SK-N-SH treated with all-trans-retinoic acid at 6 μM for 48 hours (cell line): ENCODE measurements around the gene EEF1AKMT4.

Experiments
- ATAC-seq: fragments of 200-7000 bp; cut with Tn5 transposase; 3 replicates; pipeline ENCODE4 v1.9.1; 2020; ENCODE audit warnings: mild to moderate bottlenecking, moderate library complexity
- ARNTL ChIP-seq: fragments of 450-650 bp; formaldehyde crosslinking; IDR thresholded peaks from 2 replicates; pipeline ENCODE4 v1.5.0; 2020; ENCODE audit warnings: low read depth, mild to moderate bottlenecking, moderate library complexity, borderline replicate concordance
- BACH2 ChIP-seq: fragments of 250-450 bp; sonication (Bioruptor Pico); IDR thresholded peaks from 2 replicates; pipeline ENCODE4 v1.9.0; 2021; ENCODE audit warnings: mild to moderate bottlenecking, borderline replicate concordance
- ESRRG ChIP-seq: fragments of 250-450 bp; sonication (Bioruptor Pico); IDR thresholded peaks from 2 replicates; pipeline ENCODE4 v1.6.1; 2021; ENCODE audit warnings: mild to moderate bottlenecking
- ISL1 ChIP-seq: fragments of 250-450 bp; sonication (Bioruptor Pico); IDR thresholded peaks from 2 replicates; pipeline ENCODE4 v2.1.2; 2022; ENCODE audit warnings: mild to moderate bottlenecking, moderate library complexity
- OSR1 ChIP-seq: fragments of 250-450 bp; sonication (Bioruptor Pico); IDR thresholded peaks from 2 replicates; pipeline ENCODE4 v1.8.0; 2022; ENCODE audit warnings: moderate library complexity, mild to moderate bottlenecking, inconsistent platforms
- PPARA ChIP-seq: fragments of 250-450 bp; sonication (Bioruptor Pico); IDR thresholded peaks from 2 replicates; pipeline ENCODE4 v1.5.0; 2020; ENCODE audit warnings: mild to moderate bottlenecking, borderline replicate concordance
- RARB ChIP-seq: fragments of 250-450 bp; sonication (Bioruptor Pico); IDR thresholded peaks from 2 replicates; pipeline ENCODE4 v1.8.0; 2021; ENCODE audit warnings: mild to moderate bottlenecking, moderate library complexity
- TCF4 ChIP-seq: fragments of 250-450 bp; sonication (Bioruptor Pico); IDR thresholded peaks from 2 replicates; pipeline ENCODE4 v1.8.0; 2021; ENCODE audit warnings: mild to moderate bottlenecking, moderate library complexity, borderline replicate concordance
- TOX ChIP-seq: fragments of 250-450 bp; sonication (Bioruptor Pico); IDR thresholded peaks from 2 replicates; pipeline ENCODE4 v1.8.0; 2021; ENCODE audit warnings: mild to moderate bottlenecking, moderate library complexity, borderline replicate concordance
- ZC3H10 ChIP-seq: fragments of 250-450 bp; sonication (Bioruptor Pico); IDR thresholded peaks from 2 replicates; pipeline ENCODE4 v1.5.1; 2021; ENCODE audit warnings: mild to moderate bottlenecking, moderate library complexity
- ZFP3 ChIP-seq: fragments of 250-450 bp; sonication (Bioruptor Pico); IDR thresholded peaks from 2 replicates; pipeline ENCODE4 v1.5.0; 2020; ENCODE audit warnings: mild to moderate bottlenecking, moderate library complexity
- ZFP30 ChIP-seq: fragments of 450-650 bp; formaldehyde crosslinking; IDR thresholded peaks from 2 replicates; pipeline ENCODE4 v1.5.0; 2022; ENCODE audit warnings: mild to moderate bottlenecking, moderate library complexity
- ZNF70 ChIP-seq: fragments of 450-650 bp; formaldehyde crosslinking; IDR thresholded peaks from 2 replicates; pipeline ENCODE4 v1.5.0; 2020; ENCODE audit warnings: mild to moderate bottlenecking, moderate library complexity
- ZNF8 ChIP-seq: fragments of 450-650 bp; formaldehyde crosslinking; IDR thresholded peaks from 2 replicates; pipeline ENCODE4 v1.5.0; 2020; ENCODE audit warnings: mild to moderate bottlenecking, moderate library complexity
- TF ChIP-seq, protein P1 (sequence below): fragments of 250-450 bp; sonication (Bioruptor Pico); IDR thresholded peaks from 2 replicates; pipeline ENCODE4 v1.8.0; 2021; ENCODE audit warnings: low read depth, mild to moderate bottlenecking, moderate library complexity, borderline replicate concordance
- TF ChIP-seq, protein P2 (sequence below): fragments of 250-450 bp; sonication (Bioruptor Pico); IDR thresholded peaks from 2 replicates; pipeline ENCODE4 v1.5.1; 2020; ENCODE audit warnings: low read depth, mild to moderate bottlenecking, moderate library complexity
- TF ChIP-seq, protein P3 (sequence below): fragments of 250-450 bp; sonication (Bioruptor Pico); IDR thresholded peaks from 2 replicates; pipeline ENCODE4 v1.8.0; 2020; ENCODE audit warnings: mild to moderate bottlenecking, moderate library complexity, borderline replicate concordance

EEF1AKMT4 gene

GRCh38 chr3:184242297-184242685 lies 7.2 kb upstream of the EEF1AKMT4 start:
- no peak; the same call in 2 of the 3 replicates for ATAC-seq
- TF ChIP-seq BACH2 (CRISPR knock-in tag): no peak
- no peak for TF ChIP-seq ISL1 (CRISPR knock-in tag)
- TF ChIP-seq ZNF8 (CRISPR knock-in tag): no peak
- TF ChIP-seq, protein P1, sequence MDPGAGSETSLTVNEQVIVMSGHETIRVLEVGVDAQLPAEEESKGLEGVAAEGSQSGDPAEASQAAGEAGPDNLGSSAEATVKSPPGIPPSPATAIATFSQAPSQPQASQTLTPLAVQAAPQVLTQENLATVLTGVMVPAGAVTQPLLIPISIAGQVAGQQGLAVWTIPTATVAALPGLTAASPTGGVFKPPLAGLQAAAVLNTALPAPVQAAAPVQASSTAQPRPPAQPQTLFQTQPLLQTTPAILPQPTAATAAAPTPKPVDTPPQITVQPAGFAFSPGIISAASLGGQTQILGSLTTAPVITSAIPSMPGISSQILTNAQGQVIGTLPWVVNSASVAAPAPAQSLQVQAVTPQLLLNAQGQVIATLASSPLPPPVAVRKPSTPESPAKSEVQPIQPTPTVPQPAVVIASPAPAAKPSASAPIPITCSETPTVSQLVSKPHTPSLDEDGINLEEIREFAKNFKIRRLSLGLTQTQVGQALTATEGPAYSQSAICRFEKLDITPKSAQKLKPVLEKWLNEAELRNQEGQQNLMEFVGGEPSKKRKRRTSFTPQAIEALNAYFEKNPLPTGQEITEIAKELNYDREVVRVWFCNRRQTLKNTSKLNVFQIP (CRISPR knock-in tag): no peak
- TF ChIP-seq PPARA: no peak
- no peak for TF ChIP-seq ZFP3
- TF ChIP-seq ZNF70 (CRISPR knock-in tag): no peak
- TF ChIP-seq ARNTL (CRISPR knock-in tag): no peak
- TF ChIP-seq ZC3H10 (CRISPR knock-in tag): no peak
- no peak for TF ChIP-seq TOX (CRISPR knock-in tag)
- no peak for TF ChIP-seq OSR1 (CRISPR knock-in tag)

DNA sequence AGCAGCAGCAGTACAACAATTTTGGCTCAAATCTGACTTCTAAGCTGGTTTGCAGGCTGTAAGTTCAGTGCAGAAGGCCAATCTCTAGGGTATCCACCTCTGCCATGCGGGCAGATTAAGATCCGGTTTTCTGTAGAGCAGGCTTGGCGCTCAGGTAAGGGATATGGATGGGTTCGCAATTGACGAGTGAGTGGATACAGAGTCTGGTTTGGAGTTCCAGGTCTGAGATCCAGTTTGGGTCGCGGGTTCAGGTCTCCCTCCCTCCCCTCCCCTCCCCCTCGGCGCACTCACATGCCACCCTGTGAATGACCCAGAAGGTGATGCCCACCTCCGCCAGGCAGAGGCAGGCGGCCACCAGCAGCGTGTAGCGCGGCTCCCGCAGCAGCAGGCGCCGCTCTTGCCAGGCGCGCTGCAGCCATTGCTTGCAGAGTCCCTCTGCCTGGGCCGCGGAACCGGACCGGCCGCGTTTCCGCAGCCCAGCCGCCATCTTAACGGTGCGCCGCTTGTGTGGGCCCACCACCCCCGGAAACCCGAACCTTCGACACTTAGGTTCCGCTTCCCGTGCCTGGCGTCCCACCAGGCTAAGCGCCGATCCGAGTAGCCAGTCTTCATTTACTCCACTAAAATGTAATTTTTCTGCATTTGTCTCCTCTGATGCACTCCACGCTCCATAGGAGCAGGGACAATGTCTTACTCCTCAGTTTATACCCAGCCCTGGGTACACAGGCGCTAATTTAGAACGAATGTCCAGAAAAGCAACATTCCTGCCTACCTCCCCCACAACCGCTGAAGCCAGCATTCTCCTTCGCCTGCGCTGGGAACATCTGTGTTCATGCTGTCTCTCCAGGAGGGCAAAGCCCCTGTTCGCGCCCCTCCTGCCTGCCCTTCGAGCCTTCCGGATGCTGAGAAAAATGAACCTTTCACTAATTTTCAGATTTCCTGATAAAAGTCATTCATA lies 739 bp upstream of the EEF1AKMT4 start, which contains the start of gene ALG3:
ALG3 (minus strand) TSS at position 509 of the 958 bp plus-strand sequence; CDS start at position 487, 22 bp downstream.
- peak; percentile 68 for ATAC-seq

DNA sequence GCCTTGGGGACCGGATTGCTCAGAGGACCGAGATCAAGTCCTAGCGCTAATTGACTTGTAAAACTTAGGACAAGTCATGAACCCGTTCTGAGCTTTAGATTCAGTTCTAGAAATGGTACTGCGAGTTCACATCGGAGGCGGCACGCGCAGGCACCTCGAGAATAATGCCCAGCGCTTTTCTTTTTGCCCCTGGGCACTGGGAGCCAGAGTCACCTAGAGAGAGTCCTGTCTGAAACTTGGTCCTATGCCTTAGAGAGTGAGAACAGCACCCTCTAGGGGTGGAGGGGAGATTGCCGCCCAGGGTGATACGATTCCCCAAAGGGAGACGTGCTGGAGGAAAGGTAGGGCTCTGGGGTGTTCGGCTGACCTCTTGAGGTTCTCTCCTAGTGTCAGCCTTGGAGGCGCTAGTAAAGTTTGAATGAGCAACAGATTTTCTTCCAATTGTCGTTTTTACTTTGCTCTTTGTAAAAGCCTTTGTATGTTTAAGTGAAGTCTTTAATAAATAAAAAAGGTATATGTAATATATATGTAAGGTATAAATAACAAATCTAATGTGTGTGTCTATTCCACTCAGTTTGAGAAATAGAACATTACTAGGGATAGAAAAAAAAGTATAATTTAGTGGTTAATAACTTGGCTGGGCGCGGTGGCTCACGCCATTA lies 826 bp downstream of the EEF1AKMT4 start:
- TF ChIP-seq ESRRG (CRISPR knock-in tag): no peak
- no peak for TF ChIP-seq ZFP3
- no peak for TF ChIP-seq RARB (CRISPR knock-in tag)
- peak; percentile 85 for ATAC-seq

More for the DNA sequence above, 739 bp upstream of the EEF1AKMT4 start, which contains the start of gene ALG3:
- no peak for TF ChIP-seq BACH2 (CRISPR knock-in tag)
- no peak for TF ChIP-seq PPARA
- TF ChIP-seq RARB (CRISPR knock-in tag): no peak
- TF ChIP-seq TCF4 (CRISPR knock-in tag): no peak
- no peak for TF ChIP-seq ZNF70 (CRISPR knock-in tag)
- TF ChIP-seq OSR1 (CRISPR knock-in tag): no peak
- no peak for TF ChIP-seq ZFP3
- TF ChIP-seq, protein P2, sequence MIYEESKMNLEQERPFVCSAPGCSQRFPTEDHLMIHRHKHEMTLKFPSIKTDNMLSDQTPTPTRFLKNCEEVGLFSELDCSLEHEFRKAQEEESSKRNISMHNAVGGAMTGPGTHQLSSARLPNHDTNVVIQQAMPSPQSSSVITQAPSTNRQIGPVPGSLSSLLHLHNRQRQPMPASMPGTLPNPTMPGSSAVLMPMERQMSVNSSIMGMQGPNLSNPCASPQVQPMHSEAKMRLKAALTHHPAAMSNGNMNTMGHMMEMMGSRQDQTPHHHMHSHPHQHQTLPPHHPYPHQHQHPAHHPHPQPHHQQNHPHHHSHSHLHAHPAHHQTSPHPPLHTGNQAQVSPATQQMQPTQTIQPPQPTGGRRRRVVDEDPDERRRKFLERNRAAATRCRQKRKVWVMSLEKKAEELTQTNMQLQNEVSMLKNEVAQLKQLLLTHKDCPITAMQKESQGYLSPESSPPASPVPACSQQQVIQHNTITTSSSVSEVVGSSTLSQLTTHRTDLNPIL (CRISPR knock-in tag): no peak
- TF ChIP-seq, protein P3, sequence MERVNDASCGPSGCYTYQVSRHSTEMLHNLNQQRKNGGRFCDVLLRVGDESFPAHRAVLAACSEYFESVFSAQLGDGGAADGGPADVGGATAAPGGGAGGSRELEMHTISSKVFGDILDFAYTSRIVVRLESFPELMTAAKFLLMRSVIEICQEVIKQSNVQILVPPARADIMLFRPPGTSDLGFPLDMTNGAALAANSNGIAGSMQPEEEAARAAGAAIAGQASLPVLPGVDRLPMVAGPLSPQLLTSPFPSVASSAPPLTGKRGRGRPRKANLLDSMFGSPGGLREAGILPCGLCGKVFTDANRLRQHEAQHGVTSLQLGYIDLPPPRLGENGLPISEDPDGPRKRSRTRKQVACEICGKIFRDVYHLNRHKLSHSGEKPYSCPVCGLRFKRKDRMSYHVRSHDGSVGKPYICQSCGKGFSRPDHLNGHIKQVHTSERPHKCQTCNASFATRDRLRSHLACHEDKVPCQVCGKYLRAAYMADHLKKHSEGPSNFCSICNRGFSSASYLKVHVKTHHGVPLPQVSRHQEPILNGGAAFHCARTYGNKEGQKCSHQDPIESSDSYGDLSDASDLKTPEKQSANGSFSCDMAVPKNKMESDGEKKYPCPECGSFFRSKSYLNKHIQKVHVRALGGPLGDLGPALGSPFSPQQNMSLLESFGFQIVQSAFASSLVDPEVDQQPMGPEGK (CRISPR knock-in tag): no peak
- no peak for TF ChIP-seq ZFP30
- TF ChIP-seq ISL1 (CRISPR knock-in tag): no peak
- TF ChIP-seq, protein P1 (CRISPR knock-in tag): no peak

GRCh38 chr3:184255291-184256039 lies 6.0 kb downstream of the EEF1AKMT4 start:
- ATAC-seq: no peak
- TF ChIP-seq ARNTL (CRISPR knock-in tag) (no peak), ESRRG (CRISPR knock-in tag) (no peak), BACH2 (CRISPR knock-in tag) (no peak)
- TF ChIP-seq, protein P2 (CRISPR knock-in tag): no peak
